Mucosa of descending colon (tissue), 3 donors: ENCODE results near the gene LYSMD4. TPM values are rescaled to one million over a fixed set of nuclear protein-coding genes. Genes with fewer than 3 reads are reported as not detected.

ENCODE experiments used
- ATAC-seq: fragments of 200-7000 bp; cut with Tn5 transposase; one replicate; pipeline ENCODE4 v1.9.1; 2020; ENCODE audit warnings: mild to moderate bottlenecking, moderate library complexity
- DNase-seq, 3 donors: peaks; one replicate each; pipeline ENCODE4 v3.0.0-alpha.2; 2020
- H3K36me3 ChIP-seq: fragments of 200-600 bp; one replicate; pipeline ENCODE4 v1.8.0; 2021; ENCODE audit warnings: low read depth, mild to moderate bottlenecking
- H3K4me1 ChIP-seq: fragments of 200-600 bp; one replicate; pipeline ENCODE4 v1.8.0; 2021; ENCODE audit warnings: low read depth, mild to moderate bottlenecking
- H3K4me3 ChIP-seq: fragments of 200-600 bp; one replicate; pipeline ENCODE4 v1.8.0; 2021; ENCODE audit warnings: mild to moderate bottlenecking
- H3K9me3 ChIP-seq: fragments of 200-600 bp; one replicate; pipeline ENCODE4 v1.8.0; 2021; ENCODE audit warnings: mild to moderate bottlenecking
- CTCF ChIP-seq: fragments of 200-600 bp; IDR thresholded peaks from one replicate; pipeline ENCODE4 v1.8.0; 2022; ENCODE audit warnings: antibody characterized with exemption, mild to moderate bottlenecking
- intact Hi-C, 2 donors: fragments of 100-400 bp; cut with DNase I in 1 of 2; cut with micrococcal nuclease in 1 of 2; formaldehyde crosslinking; loops; one replicate each; pipeline versions ENCODE4 v1.11.0 to v1.11.1; 2022; cut with DNase I, micrococcal nuclease
- total RNA-seq, 3 donors: library from RNA; stranded (reverse); fragmentation: NEBNext Ultra II Directional in 2 of 3; extraction: Animal tissue kit (Norgen Biotek cat#: 25700) in 2 of 3; gene quantifications; one replicate each; pipeline versions ENCODE4 v1.2.1 to v1.2.4, GENCODE V29; 2021 to 2023
- donor health status: DM: no; HTN: no; CAD: no; lungs with moderate emphysema.
- donor health status: DM: no; HTN: no; CAD: no.
- donor health status: DM: no; HTN: yes; CAD: no.

LYSMD4 gene
- total RNA-seq, 3 donors from 2014 or later, result 6.4 to 15.6 (median 13.4) TPM

- ATAC-seq (no peak), DNase-seq (no peak)
- TF ChIP-seq CTCF, result no peak
- no peak overlapping the region for H3K4me3 ChIP-seq
- H3K36me3 ChIP-seq, result no peaks in the 10 kb centered on the region
- H3K4me1 ChIP-seq, result peaks cover 9% of the 10 kb centered on the region
- intact Hi-C loops, result loop anchor here (5.0 to 10.0 kb wide), 3 partner anchors 298 to 418 kb away; no protein-coding TSS in a partner anchor
- H3K9me3 ChIP-seq, result no peaks in the 10 kb centered on the region
These were observed 30.2 kb downstream of the LYSMD4 start for GRCh38 chr15:99702895-99703602.

- Histone ChIP-seq H3K9me3 (no peaks in the 10 kb centered on the region), H3K4me3 (no peak overlapping the region), H3K36me3 (no peaks in the 10 kb centered on the region), H3K4me1 (no peaks in the 10 kb centered on the region)
- intact Hi-C loops, result no loop called here
- DNase-seq, result no peak
- ATAC-seq, result no peak
- no peak for TF ChIP-seq CTCF
These were observed 37.1 kb downstream of the LYSMD4 start for GRCh38 chr15:99696096-99696495.

GRCh38 chr15:99692825-99693224 is 40.4 kb downstream of the LYSMD4 start:
- Histone ChIP-seq H3K9me3 (no peaks in the 10 kb centered on the region), H3K36me3 (no peaks in the 10 kb centered on the region), H3K4me1 (no peaks in the 10 kb centered on the region), H3K4me3 (no peak overlapping the region)
- intact Hi-C loops, result no loop called here
- ATAC-seq (no peak), DNase-seq (no peak)
- no peak for TF ChIP-seq CTCF

GRCh38 chr15:99686290-99686689 is 46.9 kb downstream of the LYSMD4 start:
- Histone ChIP-seq H3K4me3 (no peak overlapping the region), H3K9me3 (no peaks in the 10 kb centered on the region), H3K36me3 (no peaks in the 10 kb centered on the region), H3K4me1 (no peaks in the 10 kb centered on the region)
- no peak for DNase-seq
- no peak for ATAC-seq
- TF ChIP-seq CTCF, result no peak
- intact Hi-C loops, result no loop called here

GRCh38 chr15:99683000-99683670 is 50.1 kb downstream of the LYSMD4 start:
- Histone ChIP-seq H3K4me1 (no peaks in the 10 kb centered on the region), H3K36me3 (no peaks in the 10 kb centered on the region), H3K9me3 (no peaks in the 10 kb centered on the region), H3K4me3 (no peak overlapping the region)
- no peak for TF ChIP-seq CTCF
- intact Hi-C loops, result no loop called here
- ATAC-seq (no peak), DNase-seq (no peak)
